ENCODE data around the gene QSOX2.

The QSOX2 gene, protein sequence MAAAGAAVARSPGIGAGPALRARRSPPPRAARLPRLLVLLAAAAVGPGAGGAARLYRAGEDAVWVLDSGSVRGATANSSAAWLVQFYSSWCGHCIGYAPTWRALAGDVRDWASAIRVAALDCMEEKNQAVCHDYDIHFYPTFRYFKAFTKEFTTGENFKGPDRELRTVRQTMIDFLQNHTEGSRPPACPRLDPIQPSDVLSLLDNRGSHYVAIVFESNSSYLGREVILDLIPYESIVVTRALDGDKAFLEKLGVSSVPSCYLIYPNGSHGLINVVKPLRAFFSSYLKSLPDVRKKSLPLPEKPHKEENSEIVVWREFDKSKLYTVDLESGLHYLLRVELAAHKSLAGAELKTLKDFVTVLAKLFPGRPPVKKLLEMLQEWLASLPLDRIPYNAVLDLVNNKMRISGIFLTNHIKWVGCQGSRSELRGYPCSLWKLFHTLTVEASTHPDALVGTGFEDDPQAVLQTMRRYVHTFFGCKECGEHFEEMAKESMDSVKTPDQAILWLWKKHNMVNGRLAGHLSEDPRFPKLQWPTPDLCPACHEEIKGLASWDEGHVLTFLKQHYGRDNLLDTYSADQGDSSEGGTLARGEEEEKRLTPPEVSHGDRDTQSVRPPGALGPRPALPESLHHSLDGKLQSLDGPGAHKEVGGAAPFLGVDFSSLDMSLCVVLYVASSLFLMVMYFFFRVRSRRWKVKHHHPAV

DNA sequence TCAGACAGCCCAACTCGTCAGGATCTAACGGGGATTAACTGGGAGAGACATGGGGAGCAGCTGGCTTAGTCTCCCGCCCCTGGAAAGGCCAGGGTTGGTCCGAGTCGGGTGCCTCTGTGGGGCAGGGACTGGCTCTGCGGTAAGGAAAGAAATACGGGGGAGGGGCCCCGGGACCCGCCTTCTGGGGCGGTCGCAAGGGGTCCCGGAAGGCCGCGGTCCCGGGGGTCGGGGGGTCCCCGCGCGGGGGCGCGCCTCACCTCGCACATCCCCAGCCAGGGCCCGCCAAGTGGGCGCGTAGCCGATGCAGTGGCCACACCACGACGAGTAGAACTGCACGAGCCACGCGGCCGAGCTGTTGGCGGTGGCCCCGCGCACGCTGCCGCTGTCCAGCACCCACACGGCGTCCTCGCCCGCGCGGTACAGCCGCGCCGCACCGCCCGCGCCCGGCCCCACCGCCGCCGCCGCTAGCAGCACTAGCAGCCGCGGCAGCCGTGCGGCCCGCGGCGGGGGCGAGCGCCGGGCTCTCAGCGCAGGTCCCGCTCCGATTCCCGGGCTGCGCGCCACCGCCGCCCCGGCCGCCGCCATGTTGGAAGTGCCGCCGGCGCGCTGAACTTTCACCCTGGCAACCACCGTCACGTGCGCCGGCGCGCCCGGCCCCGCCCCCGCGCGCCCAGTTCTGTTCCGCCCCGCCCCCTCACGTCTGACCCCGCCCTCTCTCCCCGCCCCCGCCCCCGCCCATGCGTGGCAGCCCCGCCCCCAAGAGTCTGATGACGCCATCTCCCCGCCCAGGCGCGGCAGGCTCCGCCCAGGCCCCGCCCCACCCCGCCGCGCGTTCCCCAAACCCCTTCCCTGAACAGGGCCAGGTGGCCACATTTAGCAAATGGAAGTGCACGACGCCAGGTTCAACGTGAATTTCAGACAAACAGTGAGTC lies at the start of gene QSOX2:
Gene QSOX2, minus strand, starts transcription at position 594 of the 932 bp plus-strand sequence. Its CDS starts 9 bp downstream, at position 585.
- DNase-seq: peak; percentile 55

DNA sequence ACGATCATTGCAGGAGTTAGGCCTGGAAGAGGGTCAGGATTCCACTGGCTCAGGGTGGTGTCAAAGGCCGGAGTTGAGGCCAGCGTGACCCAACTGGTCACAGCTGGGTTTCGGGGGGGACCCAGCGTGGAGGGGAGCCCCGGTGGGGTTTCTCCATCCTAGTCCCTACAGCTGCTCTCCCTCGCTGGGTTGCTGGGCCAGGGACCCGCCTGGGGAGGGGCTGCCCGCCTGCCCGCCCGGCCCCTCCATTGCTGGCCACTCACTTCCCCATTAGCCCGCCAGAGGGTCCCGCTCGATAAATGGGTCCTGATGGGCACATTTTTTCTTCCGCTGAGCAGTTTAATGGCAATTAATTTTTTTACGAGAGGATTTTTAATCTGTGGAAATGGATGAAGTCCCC lies 49.4 kb upstream of the QSOX2 start:
- no peak for DNase-seq

DNA sequence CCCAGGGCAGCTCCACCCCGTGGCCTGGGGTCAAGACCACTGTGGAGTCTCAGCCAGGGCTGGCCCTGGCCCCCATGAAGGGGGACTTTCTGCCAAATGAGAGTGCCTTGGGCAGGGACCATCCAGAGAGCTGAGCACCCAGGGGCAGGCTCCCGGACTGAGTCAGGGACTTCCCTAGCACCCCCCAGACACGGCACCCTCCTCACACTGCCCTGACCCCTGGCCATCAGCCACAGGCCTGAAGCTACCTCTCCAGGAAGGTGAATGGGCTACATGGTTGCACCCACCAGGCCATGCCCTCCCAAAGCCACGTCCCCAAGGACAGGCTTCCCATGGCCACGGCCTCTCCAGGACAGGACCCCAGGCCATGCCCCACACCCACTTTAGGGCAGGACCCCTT lies 48.8 kb upstream of the QSOX2 start:
- no peak for DNase-seq

DNA sequence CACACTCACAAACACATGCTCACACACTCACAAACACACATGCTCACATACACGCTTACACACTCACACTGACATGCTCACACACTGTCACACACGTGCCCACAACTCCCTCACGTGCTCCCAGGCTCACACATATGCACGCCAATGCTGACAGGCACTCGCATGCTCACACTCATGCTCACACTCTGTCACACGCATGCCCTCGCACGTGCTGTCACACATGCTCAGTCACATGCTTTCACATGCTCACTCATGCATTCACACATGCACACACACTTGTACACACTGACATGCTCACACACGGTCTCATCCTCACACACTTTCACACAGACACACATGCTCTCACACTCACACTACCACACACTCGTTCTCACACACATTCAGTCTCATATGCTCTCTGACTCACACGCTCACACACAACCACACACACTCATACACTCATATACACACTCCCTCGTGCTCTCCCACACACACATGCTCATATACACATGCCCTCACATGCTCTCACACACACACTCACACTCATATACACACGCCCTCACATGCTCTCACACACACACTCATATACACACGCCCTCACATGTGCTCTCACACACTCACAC lies 48.0 kb upstream of the QSOX2 start:
- no peak for DNase-seq

DNA sequence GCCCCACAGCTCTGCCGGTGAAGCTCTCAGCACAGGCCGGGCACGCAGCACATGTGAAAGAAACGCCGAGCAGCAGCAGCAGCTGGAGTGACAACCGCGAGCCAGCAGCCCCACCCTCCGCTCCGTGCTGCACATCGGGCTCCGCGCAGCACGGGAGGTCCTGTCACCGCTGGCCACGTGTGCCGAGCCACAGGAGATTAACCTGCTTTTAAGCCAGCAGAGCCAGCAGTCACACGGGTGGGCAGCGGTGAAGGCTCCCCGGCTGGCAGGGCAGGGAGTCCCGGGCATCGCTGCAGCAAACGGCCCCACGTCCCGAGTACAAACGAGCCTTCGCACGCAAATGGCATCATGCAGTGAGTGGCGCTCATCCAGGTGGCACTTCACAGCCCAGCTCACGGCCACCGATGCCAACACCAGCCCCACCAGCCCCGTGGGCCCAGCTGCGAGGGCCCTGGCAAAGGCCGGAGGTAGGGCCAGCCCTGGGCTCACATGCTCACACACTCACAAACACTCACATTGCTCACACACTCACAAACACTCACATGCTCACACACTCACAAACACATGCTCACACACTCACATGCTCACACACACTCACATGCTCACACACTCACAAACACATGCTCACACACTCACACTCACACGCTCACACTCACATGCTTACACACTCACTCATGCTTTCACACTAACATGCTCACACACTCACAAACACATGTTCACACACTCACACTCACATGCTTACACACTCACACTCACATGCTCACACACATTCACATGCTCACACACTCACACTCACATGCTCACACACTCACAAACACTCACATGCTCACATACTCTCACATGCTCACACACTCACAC lies 47.2 kb upstream of the QSOX2 start:
- DNase-seq: peak; percentile 51

DNA sequence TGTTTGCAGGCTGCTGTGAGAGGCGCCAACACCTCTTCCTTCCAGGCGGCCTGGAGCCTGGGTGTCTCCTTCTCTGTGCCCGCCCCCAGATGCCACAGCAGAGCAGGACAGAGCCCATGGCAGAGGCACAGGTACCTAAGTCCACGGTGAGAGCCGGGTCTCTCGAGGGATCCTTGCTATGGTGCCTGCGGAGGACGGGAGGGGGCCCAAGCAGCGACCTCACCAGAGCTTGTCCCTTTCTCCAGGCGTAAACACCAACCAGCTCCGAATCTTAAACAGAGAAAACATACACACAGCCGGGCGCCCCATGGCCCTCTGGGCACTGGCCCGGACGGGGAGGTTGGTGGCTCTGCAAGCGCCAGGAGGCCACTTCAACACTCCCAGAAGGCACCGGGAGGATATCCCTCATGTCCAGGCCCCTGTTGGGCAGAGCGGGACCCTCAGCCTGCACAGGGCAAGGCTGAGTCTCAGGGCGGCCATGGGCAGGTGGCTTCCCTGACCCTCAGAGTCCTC lies 46.5 kb upstream of the QSOX2 start:
- no peak for DNase-seq

DNA sequence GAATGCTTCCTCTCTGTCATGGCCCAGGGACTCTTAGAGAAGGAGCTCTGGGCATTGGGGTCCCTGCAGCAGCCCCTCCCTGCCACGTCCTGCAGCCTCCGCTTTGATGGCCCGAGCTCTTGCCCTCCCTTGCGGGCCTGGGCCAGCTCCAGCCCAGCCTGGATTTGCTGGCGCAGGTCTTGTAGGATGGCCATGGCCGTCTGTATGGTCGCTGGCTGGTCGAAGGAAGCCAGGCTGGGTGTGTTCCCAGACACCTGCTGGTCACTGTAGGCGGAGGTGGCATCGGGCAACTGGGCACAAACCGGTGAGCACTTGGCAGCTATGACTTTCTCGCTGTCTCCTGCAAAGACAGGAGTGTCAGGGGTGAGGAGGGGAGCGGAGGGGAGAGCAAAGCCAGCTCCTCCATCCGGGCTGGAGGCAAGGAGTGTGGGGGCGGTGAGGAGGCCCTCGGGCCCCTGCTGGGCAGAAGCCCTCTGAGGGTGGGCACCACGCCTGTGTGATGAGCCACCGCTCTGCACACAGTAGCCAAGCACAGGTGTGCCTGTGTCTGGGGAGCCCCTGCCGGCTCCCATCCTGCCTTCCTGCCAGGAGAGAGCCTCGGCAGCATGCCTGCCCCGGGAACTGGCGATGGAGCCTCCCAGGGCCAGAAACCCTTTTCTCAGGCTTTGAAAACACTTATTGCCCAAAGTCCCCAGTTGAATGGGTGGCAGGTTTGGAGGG lies 45.9 kb upstream of the QSOX2 start:
- DNase-seq: no peak

DNA sequence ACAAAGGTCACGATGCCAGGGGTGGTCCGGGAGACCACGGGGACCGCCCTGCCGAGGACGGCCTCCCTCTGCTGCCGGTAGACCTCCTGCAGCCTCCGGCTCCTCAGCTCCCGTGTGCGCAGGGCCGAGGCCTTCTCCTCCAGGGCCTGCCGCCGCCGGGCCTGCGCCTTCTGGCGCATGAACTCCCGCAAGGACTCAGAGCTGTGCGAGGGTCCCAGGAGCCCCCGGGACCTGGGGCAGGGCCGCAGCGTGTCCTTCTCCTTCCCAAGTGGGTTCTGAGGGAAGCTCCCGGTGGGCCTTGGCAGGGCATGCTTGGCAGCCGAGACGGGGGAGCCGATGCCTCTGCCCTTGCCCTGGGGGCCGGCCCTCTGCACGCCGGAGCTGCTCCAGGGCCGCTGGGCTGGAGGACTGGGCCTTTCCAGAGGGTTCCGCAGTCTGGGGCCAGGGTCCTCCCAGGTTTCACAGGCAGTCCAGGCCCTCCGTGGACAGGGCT lies 44.9 kb upstream of the QSOX2 start:
- no peak for DNase-seq

DNA sequence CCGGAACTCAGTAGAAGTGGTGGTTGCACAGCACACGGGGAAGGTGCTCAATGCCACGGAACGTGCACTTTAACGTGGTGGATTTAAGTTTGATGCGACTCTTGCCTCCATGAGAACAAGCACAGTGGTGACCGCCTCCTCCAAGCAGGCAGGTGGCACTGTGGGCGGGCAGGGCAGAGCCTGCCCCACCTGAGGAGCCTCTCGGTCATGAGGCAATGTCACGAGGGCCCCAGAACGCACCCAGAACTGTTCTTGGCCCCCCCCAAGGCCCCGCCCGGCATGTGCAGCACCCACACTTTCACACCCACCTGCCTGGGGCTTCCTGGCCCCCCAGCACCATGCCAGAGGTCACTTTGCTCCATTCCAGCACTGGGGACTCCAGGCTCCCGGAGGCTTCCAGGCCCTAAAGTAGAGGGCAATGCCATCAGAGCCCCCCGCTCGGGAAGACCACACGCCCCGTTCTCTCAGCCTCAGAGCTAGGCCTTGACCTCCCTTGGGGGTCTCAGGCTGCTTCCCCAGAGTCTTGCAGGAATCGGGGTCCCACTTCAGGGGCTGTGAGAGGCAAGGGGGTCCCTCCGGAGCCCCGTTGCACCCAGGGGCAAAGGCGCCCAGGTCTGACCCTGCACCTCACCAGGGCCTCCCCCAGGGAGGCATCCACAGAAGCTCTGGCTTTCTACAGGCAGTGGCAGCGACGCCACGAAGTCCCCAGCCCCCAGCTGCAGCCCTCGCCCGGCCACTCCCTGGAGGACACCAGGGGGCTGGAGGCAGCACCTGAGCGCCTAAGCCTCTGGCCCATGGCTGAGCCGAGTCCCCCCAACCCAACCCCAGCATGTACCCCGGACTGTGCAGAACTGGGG lies 44.3 kb upstream of the QSOX2 start:
- no peak for DNase-seq

DNA sequence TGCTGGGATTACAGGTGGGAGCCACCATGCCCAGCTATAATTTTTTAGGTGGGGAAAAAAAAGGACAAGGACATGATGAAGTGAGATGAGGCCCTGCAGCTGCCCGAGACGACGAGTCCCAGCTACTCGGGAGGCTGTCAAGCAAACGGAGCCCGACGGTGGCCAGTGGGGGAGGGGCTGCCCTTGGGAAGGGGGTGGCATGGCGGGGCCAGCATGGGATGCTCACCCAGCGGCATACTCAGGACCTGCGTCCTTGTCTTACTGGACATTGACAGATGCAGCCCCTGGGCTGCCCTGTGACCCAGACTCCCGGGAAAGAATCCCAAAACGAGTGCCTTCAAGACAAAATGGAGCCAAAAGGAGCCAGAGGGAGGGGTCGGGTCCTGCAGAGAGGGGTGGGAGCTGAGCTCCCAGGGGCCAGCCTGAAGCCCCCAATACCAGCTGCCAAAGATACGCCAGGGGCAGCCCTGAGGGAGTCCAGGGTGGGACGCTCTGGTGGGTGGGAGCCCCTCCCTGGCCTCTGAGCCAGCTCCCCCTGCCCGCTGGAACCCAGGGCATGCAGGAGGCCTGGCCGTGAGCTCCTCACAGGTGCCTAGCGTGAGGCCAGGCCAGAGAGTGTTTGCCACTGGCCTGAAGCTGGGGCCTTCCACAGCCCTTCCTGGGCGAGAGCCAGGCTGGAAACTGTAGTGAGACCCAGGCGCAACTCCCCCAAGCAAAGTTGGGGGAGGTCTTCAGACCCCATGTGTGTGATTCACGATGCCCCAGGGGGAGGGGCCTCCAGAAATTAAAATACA lies 42.5 kb upstream of the QSOX2 start:
- DNase-seq: no peak

DNA sequence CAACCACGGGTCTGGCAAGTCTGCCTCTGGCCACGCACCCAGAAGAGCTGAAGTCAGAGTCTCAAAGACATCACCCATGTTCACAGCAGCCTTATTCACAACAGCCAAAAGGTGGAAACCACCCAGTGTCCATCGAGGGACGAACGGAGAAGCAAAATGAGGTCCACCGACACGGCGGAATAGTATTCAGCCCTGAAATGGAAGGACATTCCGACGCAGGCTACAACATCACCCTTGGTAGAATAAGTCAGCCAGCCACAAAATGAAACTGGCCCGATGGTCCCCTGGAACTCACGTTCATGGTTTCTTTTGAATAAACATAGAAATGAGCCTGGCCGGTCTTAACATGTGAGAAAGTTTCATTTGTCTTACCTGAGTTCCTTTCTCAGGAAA lies 41.4 kb upstream of the QSOX2 start:
- DNase-seq: no peak

DNA sequence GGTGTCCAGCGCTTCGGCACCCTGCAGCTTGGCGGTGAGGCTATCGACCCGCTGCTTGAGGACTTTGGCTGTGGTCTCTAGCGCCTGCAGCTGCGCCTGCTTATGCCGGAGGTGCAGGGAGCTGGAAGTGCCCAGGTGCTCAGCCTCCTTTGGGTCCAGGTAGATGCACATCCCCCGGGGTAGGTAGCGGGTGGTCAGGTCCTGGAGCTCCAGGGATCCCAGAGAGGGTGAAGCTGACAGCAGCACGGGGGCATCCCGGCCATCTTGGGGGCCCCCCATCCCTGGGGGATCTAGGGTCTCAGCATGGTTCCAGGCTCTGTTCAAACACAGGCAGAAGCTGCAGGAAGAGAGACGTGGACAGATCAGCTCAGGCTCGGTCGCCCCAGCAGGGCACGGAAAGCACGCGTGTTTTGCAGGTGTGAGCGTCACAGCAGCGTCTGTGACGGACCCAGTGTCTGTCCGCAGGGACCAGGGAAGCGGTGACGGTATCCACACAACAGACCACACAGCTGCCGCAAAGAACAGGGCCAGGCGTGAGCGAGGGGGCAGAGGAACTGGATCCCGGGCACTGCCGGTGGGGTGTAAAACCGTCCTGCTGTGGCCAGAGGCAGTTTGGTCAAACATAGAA lies 40.9 kb upstream of the QSOX2 start:
- no peak for DNase-seq

DNA sequence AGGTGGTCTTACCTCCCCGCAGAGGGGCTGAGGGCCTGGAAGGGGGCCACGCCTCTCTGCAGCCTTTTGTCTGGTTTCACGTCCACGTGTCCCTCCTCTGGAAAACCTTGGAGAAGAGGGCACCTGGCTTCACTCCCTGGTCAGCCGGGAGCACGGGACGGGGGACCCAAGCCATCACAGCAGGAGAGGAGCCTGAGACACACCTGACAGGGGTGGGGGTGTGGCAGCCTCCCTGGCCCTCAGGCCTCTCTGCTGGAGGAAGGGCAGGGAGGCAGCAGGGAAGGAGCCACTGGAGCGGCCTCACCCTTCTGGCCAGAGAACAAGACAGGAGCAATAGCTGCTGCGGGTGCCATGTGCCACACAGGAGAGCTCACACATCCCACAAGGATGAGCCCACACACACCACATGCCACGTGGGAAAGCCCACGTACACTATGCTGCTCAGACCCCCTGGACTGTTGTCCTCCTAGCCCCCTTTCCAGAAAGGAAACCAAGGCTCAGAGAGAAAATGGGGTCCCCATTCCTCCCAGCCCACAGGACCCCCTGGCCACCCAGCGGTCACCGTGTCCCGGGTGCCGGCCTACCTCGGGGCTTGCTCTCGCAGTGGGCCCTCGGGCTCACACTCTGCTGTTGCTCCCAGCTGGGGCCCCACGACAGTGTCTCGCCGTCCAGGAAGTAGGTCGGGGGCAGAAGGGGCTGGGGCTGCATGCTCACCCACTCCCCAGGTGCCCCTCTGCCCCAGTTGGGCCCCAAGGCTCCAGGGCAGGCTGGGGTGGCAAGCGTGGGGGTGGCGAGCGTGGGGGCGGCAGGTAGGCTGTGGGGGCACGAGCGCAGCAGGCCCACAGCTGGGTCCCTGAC lies 40.1 kb upstream of the QSOX2 start:
- DNase-seq: no peak

DNA sequence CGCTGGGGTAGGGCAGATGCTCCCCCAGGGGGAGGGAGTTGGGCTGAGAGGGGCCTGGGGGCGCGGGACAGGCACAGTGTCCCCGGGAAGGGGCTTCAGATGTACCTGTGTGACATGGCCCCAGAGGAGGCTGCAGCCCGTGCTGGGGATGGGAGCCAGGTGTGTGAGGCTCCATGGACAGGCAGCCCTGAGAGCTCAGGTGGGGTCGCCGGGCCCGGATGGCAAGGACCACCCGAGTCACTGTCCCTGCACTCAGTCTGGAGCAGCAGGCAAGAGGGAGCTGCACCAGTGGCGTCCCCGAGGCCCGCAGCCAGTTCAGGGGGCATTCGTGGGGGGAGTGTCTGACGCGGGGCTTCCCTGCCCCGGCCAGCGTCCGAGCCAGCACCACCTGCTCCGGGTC lies 39.3 kb upstream of the QSOX2 start:
- no peak for DNase-seq

DNA sequence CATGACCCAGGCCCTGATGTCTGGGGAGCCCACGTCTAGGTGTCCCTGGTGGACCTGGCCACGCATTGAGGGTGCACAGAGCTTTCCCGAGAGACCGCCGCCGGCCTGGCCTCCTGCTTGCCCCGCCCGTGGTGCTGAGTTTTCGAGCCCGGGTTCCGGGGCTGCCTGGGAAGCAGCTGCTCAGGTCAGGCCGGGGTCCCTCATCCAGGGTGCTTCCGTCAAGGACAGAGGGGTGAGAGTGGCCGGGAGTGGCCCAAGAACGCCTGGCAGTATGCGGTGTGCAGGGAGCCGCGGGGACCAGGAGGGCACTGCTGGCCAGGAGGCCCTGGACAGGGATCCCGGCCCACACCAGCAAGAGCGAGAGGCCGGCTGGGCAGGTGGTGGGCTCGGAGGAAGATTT lies 38.7 kb upstream of the QSOX2 start:
- no peak for DNase-seq

DNA sequence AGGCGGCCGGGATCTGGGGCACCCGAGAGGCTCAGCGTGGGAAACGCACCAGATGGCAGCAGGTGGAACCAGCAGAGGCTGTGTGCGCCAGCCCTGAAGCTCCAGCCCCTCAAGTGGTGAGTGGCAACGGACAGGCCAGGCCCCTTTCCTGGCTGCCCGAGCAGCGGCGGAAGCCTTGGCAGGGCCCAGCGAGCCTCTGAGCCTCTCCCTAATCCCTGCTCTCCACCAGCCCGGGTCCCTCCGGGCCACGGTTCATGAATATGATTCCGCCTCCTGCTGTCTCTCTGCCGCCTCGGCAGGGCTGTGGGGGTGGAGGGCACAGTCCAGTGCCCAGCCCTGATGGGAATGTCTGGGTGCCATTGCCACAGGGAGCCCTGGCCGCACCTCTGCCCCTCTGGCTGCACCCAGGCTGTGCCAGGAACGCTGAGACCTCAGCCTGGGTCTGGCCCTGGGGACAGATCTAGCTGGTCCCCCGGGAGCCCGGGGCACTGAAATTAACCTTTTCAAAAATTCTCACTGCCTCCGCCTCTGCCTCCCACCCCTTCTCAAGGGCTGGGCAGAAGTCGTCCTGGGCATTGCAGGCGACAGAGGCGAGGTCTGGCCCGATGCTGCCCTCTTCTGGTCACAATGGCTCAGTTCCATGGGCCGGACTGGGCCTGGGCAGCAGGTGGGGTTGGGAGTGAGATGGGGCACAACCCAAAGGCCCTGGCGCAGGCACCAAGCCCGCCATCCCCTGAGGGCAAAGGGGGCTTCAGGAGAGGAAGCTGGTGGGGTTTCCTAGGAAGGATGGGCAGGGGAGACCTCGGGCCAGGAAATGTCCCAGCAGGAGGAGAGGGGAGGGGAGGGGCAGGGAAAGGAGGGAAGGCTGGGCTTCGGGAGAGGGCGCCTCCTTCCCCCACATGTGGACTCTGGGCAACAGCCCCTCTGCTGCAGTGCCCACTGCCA lies 38.0 kb upstream of the QSOX2 start:
- peak; percentile 89 for DNase-seq

Data from retina (tissue), 1 donor.